Aorta (tissue), 5 donors: ENCODE data around the gene ATP5F1C. TPM values are rescaled to one million over a fixed set of nuclear protein-coding genes. Genes with fewer than 3 reads are reported as not detected.
"Not testable (repeated sequence)": the region's sequence is repeated elsewhere in the genome, so short reads cannot be mapped to it uniquely, and the experiment has no call there.

Experiments used
- ATAC-seq: fragments of 200-7000 bp; cut with Tn5 transposase; one replicate; pipeline ENCODE4 v1.9.1; 2022; ENCODE audit warnings: moderate library complexity; ENCODE audit not compliant: low FRiP score
- DNase-seq, 2 donors: peaks; one replicate each; pipeline ENCODE4 v3.0.0-alpha.2; 2020
- H3K27ac ChIP-seq, 2 donors: one replicate each; pipeline ENCODE4 v1.5.1; 2013; ENCODE audit warnings: low read length in 2 of 2, mild to moderate bottlenecking in 2 of 2, moderate library complexity in 2 of 2, control low read depth in 1 of 2, inconsistent platforms in 1 of 2, low read depth in 1 of 2
- H3K27me3 ChIP-seq, 2 donors: one replicate each; pipeline ENCODE4 v1.6.1; 2013; ENCODE audit warnings: control low read depth in 1 of 2, low read length in 1 of 2, mild to moderate bottlenecking in 1 of 2, moderate library complexity in 1 of 2; ENCODE audit not compliant: insufficient read depth in 2 of 2, control insufficient read depth in 1 of 2
- H3K36me3 ChIP-seq, 2 donors: one replicate each; pipeline ENCODE4 v1.6.1; 2013; ENCODE audit warnings: control low read depth in 1 of 2, low read length in 1 of 2, mild to moderate bottlenecking in 1 of 2; ENCODE audit not compliant: insufficient read depth in 2 of 2, control insufficient read depth in 1 of 2
- H3K4me1 ChIP-seq, 2 donors: one replicate each; pipeline ENCODE4 v1.6.1; 2013; ENCODE audit warnings: low read length in 2 of 2, control low read depth in 1 of 2, mild to moderate bottlenecking in 1 of 2, moderate library complexity in 1 of 2; ENCODE audit not compliant: insufficient read depth in 2 of 2, control insufficient read depth in 1 of 2
- H3K4me3 ChIP-seq, 2 donors: one replicate each; pipeline ENCODE4 v1.5.1; 2013; ENCODE audit warnings: low read length in 2 of 2, control low read depth in 1 of 2, mild to moderate bottlenecking in 1 of 2
- H3K9me3 ChIP-seq: one replicate; pipeline ENCODE4 v1.6.1; 2013; ENCODE audit warnings: mild to moderate bottlenecking, low read length; ENCODE audit not compliant: control insufficient read depth
- WGBS, 2 donors: extraction: QIAGEN DNeasy Blood & Tissue Kit; methylation state at CpG; one replicate each; pipeline ENCODE4 v1.1.7; 2013; 5-methylcytosine and 5-hydroxymethylcytosine counted together
- intact Hi-C, 2 donors: fragments of 100-400 bp; cut with DNase I; formaldehyde crosslinking; loops; one replicate each; pipeline versions ENCODE4 v1.14.2 to v1.15.0; 2022
- polyA plus RNA-seq, 2 donors: library from polyadenylated mRNA; stranded (reverse); fragments of 200-250 nt; gene quantifications; one replicate each; pipeline ENCODE4 v1.2.3, GENCODE V29; 2013
- total RNA-seq, 2 donors: library from RNA; stranded (reverse); fragmentation: NEBNext Ultra II Directional; extraction: Animal tissue kit (Norgen Biotek cat#: 25700); gene quantifications; one replicate each; pipeline ENCODE4 v1.2.1, GENCODE V29; 2021
- donor health status: healthy with polysubstance abuse.
- donor health status: Bipolar disorder and iron deficiency.
- donor health status: DM: no; HTN: no; CAD: no.
- donor health status: DM: no; HTN: no; CAD: no.
- donor health status: DM: yes; HTN: yes; CAD: no.

Gene ATP5F1C
- total and polyA plus RNA-seq, 4 donors, result 133 to 306 (median 174) TPM

- H3K4me1 ChIP-seq, result no peaks in the 10 kb centered on the region
- ATAC-seq (no peak), DNase-seq (no peak)
- no peaks in the 10 kb centered on the region for H3K9me3 ChIP-seq
- H3K27ac ChIP-seq, result peak overlapping the region in 1 of 2 donors; percentile 28
- peaks cover 0 to 2% of the 10 kb centered on the region in 2 donors for H3K36me3 ChIP-seq
- intact Hi-C loops, result no loop called here
- no peaks in the 10 kb centered on the region for H3K27me3 ChIP-seq
- no peak overlapping the region for H3K4me3 ChIP-seq
- 8 to 11% methylated on average over 5 of the region's 5 CpGs for WGBS, 2 donors
These were observed 24.0 kb upstream of the ATP5F1C start for GRCh38 chr10:7763929-7764328.

- ATAC-seq, result no peak
- DNase-seq, result no peak
- H3K36me3 ChIP-seq, result peaks cover 0 to 4% of the 10 kb centered on the region in 2 donors
- no peak overlapping the region for H3K27ac ChIP-seq
- no peaks in the 10 kb centered on the region for H3K27me3 ChIP-seq
- intact Hi-C loops, result no loop called here
- H3K4me3 ChIP-seq, result no peak overlapping the region
- no peaks in the 10 kb centered on the region for H3K9me3 ChIP-seq
- WGBS, 2 donors, result 79 to 80% methylated on average over 3 of the region's 3 CpGs
- no peaks in the 10 kb centered on the region for H3K4me1 ChIP-seq
These were observed 21.7 kb upstream of the ATP5F1C start for GRCh38 chr10:7766241-7766640.

GRCh38 chr10:7767209-7767608 is 20.8 kb upstream of the ATP5F1C start:
- no peaks in the 10 kb centered on the region for H3K9me3 ChIP-seq
- H3K4me1 ChIP-seq, result no peaks in the 10 kb centered on the region
- no peak overlapping the region for H3K27ac ChIP-seq
- no peaks in the 10 kb centered on the region for H3K27me3 ChIP-seq
- intact Hi-C loops, result no loop called here
- ATAC-seq (no peak), DNase-seq (no peak)
- peaks cover 0 to 6% of the 10 kb centered on the region in 2 donors for H3K36me3 ChIP-seq
- H3K4me3 ChIP-seq, result no peak overlapping the region
- 92 to 93% methylated on average over 10 of the region's 10 CpGs for WGBS, 2 donors

- Histone ChIP-seq H3K9me3 (no peaks in the 10 kb centered on the region), H3K4me1 (no peaks in the 10 kb centered on the region), H3K4me3 (no peak overlapping the region), H3K27ac (no peak overlapping the region), H3K36me3 (peaks cover 0 to 6% of the 10 kb centered on the region in 2 donors), H3K27me3 (no peaks in the 10 kb centered on the region)
- intact Hi-C loops, result no loop called here
- WGBS, 2 donors, result 94% methylated on average over 7 of the region's 7 CpGs
- DNase-seq (no peak), ATAC-seq (no peak)
These were observed 19.6 kb upstream of the ATP5F1C start for GRCh38 chr10:7768417-7768816.

- Histone ChIP-seq H3K36me3 (peaks cover 0 to 10% of the 10 kb centered on the region in 2 donors), H3K9me3 (no peaks in the 10 kb centered on the region), H3K27me3 (no peaks in the 10 kb centered on the region), H3K4me1 (no peaks in the 10 kb centered on the region), H3K4me3 (no peak overlapping the region), H3K27ac (no peak overlapping the region)
- DNase-seq (no peak), ATAC-seq (no peak)
- 70 to 73% methylated on average over 10 of the region's 10 CpGs for WGBS, 2 donors
- intact Hi-C loops, result no loop called here
These were observed 13.9 kb upstream of the ATP5F1C start for GRCh38 chr10:7773845-7774801.

- Histone ChIP-seq H3K4me1 (no peaks in the 10 kb centered on the region), H3K27ac (no peak overlapping the region), H3K4me3 (no peak overlapping the region), H3K27me3 (no peaks in the 10 kb centered on the region), H3K36me3 (peaks cover 4 to 7% of the 10 kb centered on the region in 2 donors), H3K9me3 (no peaks in the 10 kb centered on the region)
- WGBS, 2 donors, result 96 to 100% methylated on average over 2 of the region's 2 CpGs
- intact Hi-C loops, result no loop called here
- DNase-seq (no peak), ATAC-seq (no peak)
These were observed 11.2 kb upstream of the ATP5F1C start for GRCh38 chr10:7776777-7777176.

- not testable (repeated sequence) for ATAC-seq, H3K9me3 ChIP-seq, H3K36me3 ChIP-seq, H3K4me3 ChIP-seq, H3K27ac ChIP-seq, H3K27me3 ChIP-seq, DNase-seq, H3K4me1 ChIP-seq
- WGBS, 2 donors, result 88 to 90% methylated on average over 6 of the region's 6 CpGs
- intact Hi-C loops, result loop anchor here in 1 of 2 donors (10.0 kb wide), 1 partner anchor 87 kb away; no protein-coding TSS in a partner anchor
These were observed 5.8 kb upstream of the ATP5F1C start for GRCh38 chr10:7782194-7782593.

- no peak for ATAC-seq
- peaks cover 0 to 2% of the 10 kb centered on the region in 2 donors for H3K4me1 ChIP-seq
These were observed 1.5 kb upstream of the ATP5F1C start for GRCh38 chr10:7786430-7786829.

More at GRCh38 chr10:7786430-7786829, 1.5 kb upstream of the ATP5F1C start:
- 78 to 82% methylated on average over 3 of the region's 3 CpGs for WGBS, 2 donors
- Histone ChIP-seq H3K4me3 (peak overlapping the region in 1 of 2 donors; percentile 92), H3K36me3 (no peaks in the 10 kb centered on the region), H3K27me3 (no peaks in the 10 kb centered on the region), H3K9me3 (no peaks in the 10 kb centered on the region), H3K27ac (no peak overlapping the region)
- intact Hi-C loops, result loop anchor here in 1 of 2 donors (10.0 kb wide), 1 partner anchor 92 kb away; no protein-coding TSS in a partner anchor
- DNase-seq, result no peak
